Trophoblast cell (in vitro differentiated cells and primary cell): ENCODE results near the gene PHAX.
A peak's percentile ranks its signal among the peaks of the same experiment; 100 is the strongest.
"Not testable (repeated sequence)": the region's sequence is repeated elsewhere in the genome, so short reads cannot be mapped to it uniquely, and the experiment has no call there.

ENCODE experiments used
- DNase-seq, 2 donors: peaks; one replicate each; pipeline ENCODE4 v3.0.0-alpha.2; 2016
- H2AFZ ChIP-seq: 2 replicates; pipeline ENCODE4 v1.6.1; 2013; ENCODE audit warnings: low read length, moderate library complexity, mild to moderate bottlenecking; ENCODE audit not compliant: insufficient read depth, poor library complexity
- H2AK5ac ChIP-seq: 2 replicates; pipeline ENCODE4 v1.6.1; 2013; ENCODE audit warnings: mild to moderate bottlenecking, low read length
- H2BK120ac ChIP-seq: 2 replicates; pipeline ENCODE4 v1.6.1; 2013; ENCODE audit warnings: low read length, mild to moderate bottlenecking, moderate library complexity; ENCODE audit not compliant: insufficient read depth, poor library complexity
- H2BK12ac ChIP-seq: 2 replicates; pipeline ENCODE4 v1.6.1; 2013; ENCODE audit warnings: mild to moderate bottlenecking, low read length, moderate library complexity
- H2BK5ac ChIP-seq: 2 replicates; pipeline ENCODE4 v1.6.1; 2013; ENCODE audit warnings: low read length, low read depth, moderate library complexity, mild to moderate bottlenecking; ENCODE audit not compliant: poor library complexity
- H3K14ac ChIP-seq: 2 replicates; pipeline ENCODE4 v1.6.1; 2013; ENCODE audit warnings: mild to moderate bottlenecking, low read length
- H3K18ac ChIP-seq: 2 replicates; pipeline ENCODE4 v1.6.1; 2013; ENCODE audit warnings: mild to moderate bottlenecking, low read length
- H3K23ac ChIP-seq: 2 replicates; pipeline ENCODE4 v1.6.1; 2013; ENCODE audit warnings: low read length
- H3K27ac ChIP-seq: 2 replicates; pipeline ENCODE4 v1.5.1; 2013; ENCODE audit warnings: low read depth, mild to moderate bottlenecking, inconsistent platforms, low read length, moderate library complexity
- H3K27me3 ChIP-seq: 2 replicates; pipeline ENCODE4 v1.6.1; 2013; ENCODE audit warnings: inconsistent platforms, mild to moderate bottlenecking, low read length, moderate library complexity; ENCODE audit not compliant: insufficient read depth
- H3K36me3 ChIP-seq, 2 experiments: 1 replicate in 1 of 2; 2 replicates in 1 of 2; pipeline ENCODE4 v1.6.1; 2013; ENCODE audit warnings: low read length in 2 of 2, mild to moderate bottlenecking in 2 of 2, moderate library complexity in 1 of 2; ENCODE audit not compliant: insufficient read depth in 2 of 2, control insufficient read depth in 1 of 2
- H3K4ac ChIP-seq: 2 replicates; pipeline ENCODE4 v1.6.1; 2013; ENCODE audit warnings: low read depth, mild to moderate bottlenecking, low read length, moderate library complexity
- H3K4me1 ChIP-seq, 2 experiments: 1 replicate in 1 of 2; 2 replicates in 1 of 2; pipeline ENCODE4 v1.6.1; 2013; ENCODE audit warnings: low read length in 2 of 2, mild to moderate bottlenecking in 2 of 2, moderate library complexity in 1 of 2; ENCODE audit not compliant: insufficient read depth in 2 of 2, control insufficient read depth in 1 of 2
- H3K4me2 ChIP-seq: 2 replicates; pipeline ENCODE4 v1.6.1; 2013; ENCODE audit warnings: inconsistent platforms, mild to moderate bottlenecking, low read length, moderate library complexity
- H3K4me3 ChIP-seq: 2 replicates; pipeline ENCODE4 v1.5.1; 2013; ENCODE audit warnings: mild to moderate bottlenecking, low read depth, low read length, inconsistent platforms
- H3K79me1 ChIP-seq: one replicate; pipeline ENCODE4 v1.6.1; 2013; ENCODE audit warnings: low read length
- H3K79me2 ChIP-seq: 2 replicates; pipeline ENCODE4 v1.6.1; 2013; ENCODE audit warnings: low read length, mild to moderate bottlenecking; ENCODE audit not compliant: control insufficient read depth, insufficient read depth, poor library complexity
- H3K9ac ChIP-seq: 2 replicates; pipeline ENCODE4 v1.6.1; 2013; ENCODE audit warnings: mild to moderate bottlenecking, low read length
- H3K9me3 ChIP-seq: 2 replicates; pipeline ENCODE4 v1.6.1; 2013; ENCODE audit warnings: low read depth, mild to moderate bottlenecking, control low read depth, inconsistent platforms, low read length; ENCODE audit not compliant: insufficient read depth
- H4K12ac ChIP-seq: 2 replicates; pipeline ENCODE4 v1.6.1; 2013; ENCODE audit warnings: low read depth, mild to moderate bottlenecking, low read length, moderate library complexity
- H4K8ac ChIP-seq: 2 replicates; pipeline ENCODE4 v1.6.1; 2013; ENCODE audit warnings: low read depth, mild to moderate bottlenecking, low read length, moderate library complexity
- H4K91ac ChIP-seq: one replicate; pipeline ENCODE4 v1.6.1; 2013; ENCODE audit warnings: low read depth, mild to moderate bottlenecking, low read length, moderate library complexity
- WGBS: extraction: QIAGEN DNeasy Blood & Tissue Kit; methylation state at CpG from one replicate; pipeline ENCODE4 v1.1.7; 2013; ENCODE audit warnings: missing lambda C conversion rate; ENCODE audit not compliant: insufficient read length, insufficient coverage; ENCODE audit errors: extremely low coverage; 5-methylcytosine and 5-hydroxymethylcytosine counted together

Gene PHAX

GRCh38 chr5:126597156-126597555, 3.6 kb upstream of the PHAX start:
- H3K36me3 ChIP-seq, result peaks cover 0 to 2% of the 10 kb centered on the region in 2 experiments
- H3K4me3 ChIP-seq, result no peak overlapping the region
- no peak overlapping the region for H3K23ac ChIP-seq
- H3K9me3 ChIP-seq, result no peaks in the 10 kb centered on the region
- no peak overlapping the region for H3K14ac ChIP-seq
- H2BK5ac ChIP-seq, result no peak overlapping the region
- H3K9ac ChIP-seq, result no peak overlapping the region
- no peak overlapping the region for H4K91ac ChIP-seq
- no peak overlapping the region for H4K8ac ChIP-seq
- H3K27ac ChIP-seq, result no peak overlapping the region
- H2BK120ac ChIP-seq, result no peak overlapping the region
- peaks cover 2 to 8% of the 10 kb centered on the region in 2 experiments for H3K4me1 ChIP-seq
- no peaks in the 10 kb centered on the region for H3K27me3 ChIP-seq
- peaks cover 10% of the 10 kb centered on the region for H3K79me1 ChIP-seq
- H2AFZ ChIP-seq, result no peak overlapping the region
- DNase-seq, result peak; percentile 47 to 79
- WGBS, result no CpG with 5 or more reads among the region's 4 CpGs
- no peak overlapping the region for H3K4ac ChIP-seq
- no peak overlapping the region for H4K12ac ChIP-seq
- H3K18ac ChIP-seq, result no peak overlapping the region
- no peak overlapping the region for H2AK5ac ChIP-seq
- H2BK12ac ChIP-seq, result no peak overlapping the region
- H3K79me2 ChIP-seq, result peaks cover 16% of the 10 kb centered on the region
- H3K4me2 ChIP-seq, result no peak overlapping the region

GRCh38 chr5:126599499-126599898, 1.2 kb upstream of the PHAX start:
- no CpG with 5 or more reads among the region's 7 CpGs for WGBS
- Histone ChIP-seq H4K12ac (peak overlapping the region; percentile 79), H2BK120ac (peak overlapping the region; percentile 86), H3K27ac (no peak overlapping the region), H3K9ac (no peak overlapping the region), H2BK12ac (peak overlapping the region; percentile 70), H3K79me2 (peaks cover 16% of the 10 kb centered on the region), H3K79me1 (peaks cover 10% of the 10 kb centered on the region), H2AK5ac (peak overlapping the region; percentile 76), H3K23ac (no peak overlapping the region), H3K4me3 (no peak overlapping the region), H4K8ac (peak overlapping the region; percentile 88), H2AFZ (peak overlapping the region; percentile 78), H3K14ac (peak overlapping the region; percentile 28), H3K9me3 (no peaks in the 10 kb centered on the region), H3K36me3 (peaks cover 8 to 13% of the 10 kb centered on the region in 2 experiments), H3K4me1 (peaks cover 0 to 8% of the 10 kb centered on the region in 2 experiments), H2BK5ac (peak overlapping the region; percentile 57), H3K4me2 (no peak overlapping the region), H3K27me3 (no peaks in the 10 kb centered on the region), H3K18ac (no peak overlapping the region), H4K91ac (peak overlapping the region; percentile 79), H3K4ac (no peak overlapping the region)
- DNase-seq, result no peak

- H3K36me3 ChIP-seq, result peaks cover 10 to 16% of the 10 kb centered on the region in 2 experiments
- not testable (repeated sequence) for H2BK5ac ChIP-seq, H3K18ac ChIP-seq, H3K4ac ChIP-seq, H2BK120ac ChIP-seq, H3K27me3 ChIP-seq, H3K14ac ChIP-seq, DNase-seq, H2BK12ac ChIP-seq, H3K4me1 ChIP-seq, H3K23ac ChIP-seq, H3K9me3 ChIP-seq, H2AK5ac ChIP-seq, H3K79me1 ChIP-seq
- H4K8ac ChIP-seq, result peak overlapping the region; percentile 95
- WGBS, result no CpG with 5 or more reads among the region's 15 CpGs
- H2AFZ ChIP-seq, result peak overlapping the region; percentile 80
- peak overlapping the region; percentile 40 for H3K27ac ChIP-seq
- H3K4me2 ChIP-seq, result peak overlapping the region; percentile 58
- peaks cover 16% of the 10 kb centered on the region for H3K79me2 ChIP-seq
- H4K91ac ChIP-seq, result peak overlapping the region; percentile 42
- peak overlapping the region; percentile 10 for H4K12ac ChIP-seq
- H3K9ac ChIP-seq, result peak overlapping the region; percentile 24
- peak overlapping the region; percentile 10 for H3K4me3 ChIP-seq
Observed at GRCh38 chr5:126599971-126600630, 646 bp upstream of the PHAX start.

GRCh38 chr5:126603402-126603991, 2.8 kb downstream of the PHAX start:
- Histone ChIP-seq H4K12ac (no peak overlapping the region), H2AK5ac (no peak overlapping the region), H3K9ac (no peak overlapping the region), H4K91ac (no peak overlapping the region), H3K79me2 (peaks cover 16% of the 10 kb centered on the region), H3K4me1 (peaks cover 0 to 8% of the 10 kb centered on the region in 2 experiments), H2BK5ac (no peak overlapping the region), H2BK12ac (no peak overlapping the region), H3K18ac (no peak overlapping the region), H3K9me3 (no peaks in the 10 kb centered on the region), H3K4ac (peak overlapping the region; percentile 67), H2AFZ (no peak overlapping the region), H4K8ac (no peak overlapping the region), H3K14ac (no peak overlapping the region), H2BK120ac (no peak overlapping the region), H3K4me2 (no peak overlapping the region), H3K4me3 (no peak overlapping the region), H3K36me3 (peaks cover 17 to 27% of the 10 kb centered on the region in 2 experiments), H3K27ac (no peak overlapping the region), H3K23ac (no peak overlapping the region), H3K79me1 (peaks cover 3% of the 10 kb centered on the region), H3K27me3 (no peaks in the 10 kb centered on the region)
- no CpG with 5 or more reads among the region's 6 CpGs for WGBS
- no peak for DNase-seq
